ENCODE results near the gene SBF2.

GRCh38 chr11:9840460-9841004, 453.5 kb downstream of the SBF2 start:
- TF ChIP-seq CTCF (IDR thresholded peaks at IDR 0.05; ENCODE audit: insufficient read depth, low read length, poor library complexity, severe bottlenecking) (no peak), EZH2phosphoT487 (conservative IDR thresholded peaks at IDR 0.05; ENCODE audit: low read length) (no peak)

Data from SU-DHL-6 (cell line).